ENCODE data around the gene SLC52A3. TPM values are rescaled to one million over a fixed set of nuclear protein-coding genes. Genes with fewer than 3 reads are reported as not detected.
A peak's percentile ranks its signal among the peaks of the same experiment; 100 is the strongest.

The SLC52A3 gene
- total RNA-seq, 1 donor, result not detected

DNA sequence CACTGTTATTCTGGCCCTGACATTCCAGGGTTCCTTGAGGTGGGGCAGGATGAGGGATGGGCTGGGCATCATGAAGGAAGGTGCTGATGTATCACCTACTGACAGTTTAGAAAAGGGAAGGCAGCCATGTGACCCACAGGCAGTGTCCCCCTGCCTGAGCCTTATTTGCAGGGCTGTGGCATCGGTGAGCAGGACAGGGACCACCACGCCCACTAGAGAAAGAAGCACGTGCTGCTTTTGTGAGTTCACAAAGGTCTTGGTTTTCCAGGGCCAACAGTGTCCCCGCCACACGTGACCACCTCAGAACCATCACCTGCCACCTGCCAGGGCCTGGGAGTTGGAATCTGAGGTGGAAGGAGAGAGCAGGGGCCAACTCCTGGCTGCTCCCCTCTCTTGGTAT lies 49.2 kb downstream of the SLC52A3 start:
- DNase-seq (ENCODE audit: insufficient read length, low spot score, missing footprints), result peak; percentile 83
- no peak overlapping the region for H2AFZ ChIP-seq (ENCODE audit: low read length)
- no peak overlapping the region for H3K4me2 ChIP-seq (ENCODE audit: insufficient read depth, low read length)
- H4K20me1 ChIP-seq (ENCODE audit: insufficient read depth, low read length), result no peaks in the 10 kb centered on the region
- no peak overlapping the region for H3K4me3 ChIP-seq (ENCODE audit: insufficient read depth, low read length)
- H3K27me3 ChIP-seq (ENCODE audit: insufficient read depth, low read length), result peaks cover 16% of the 10 kb centered on the region
- no peaks in the 10 kb centered on the region for H3K79me2 ChIP-seq (ENCODE audit: insufficient read depth, low read length)
- no peak overlapping the region for H3K27ac ChIP-seq (ENCODE audit: low read depth, low read length)
- TF ChIP-seq, protein P1, sequence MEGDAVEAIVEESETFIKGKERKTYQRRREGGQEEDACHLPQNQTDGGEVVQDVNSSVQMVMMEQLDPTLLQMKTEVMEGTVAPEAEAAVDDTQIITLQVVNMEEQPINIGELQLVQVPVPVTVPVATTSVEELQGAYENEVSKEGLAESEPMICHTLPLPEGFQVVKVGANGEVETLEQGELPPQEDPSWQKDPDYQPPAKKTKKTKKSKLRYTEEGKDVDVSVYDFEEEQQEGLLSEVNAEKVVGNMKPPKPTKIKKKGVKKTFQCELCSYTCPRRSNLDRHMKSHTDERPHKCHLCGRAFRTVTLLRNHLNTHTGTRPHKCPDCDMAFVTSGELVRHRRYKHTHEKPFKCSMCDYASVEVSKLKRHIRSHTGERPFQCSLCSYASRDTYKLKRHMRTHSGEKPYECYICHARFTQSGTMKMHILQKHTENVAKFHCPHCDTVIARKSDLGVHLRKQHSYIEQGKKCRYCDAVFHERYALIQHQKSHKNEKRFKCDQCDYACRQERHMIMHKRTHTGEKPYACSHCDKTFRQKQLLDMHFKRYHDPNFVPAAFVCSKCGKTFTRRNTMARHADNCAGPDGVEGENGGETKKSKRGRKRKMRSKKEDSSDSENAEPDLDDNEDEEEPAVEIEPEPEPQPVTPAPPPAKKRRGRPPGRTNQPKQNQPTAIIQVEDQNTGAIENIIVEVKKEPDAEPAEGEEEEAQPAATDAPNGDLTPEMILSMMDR (IDR thresholded peaks at IDR 0.05; ENCODE audit: extremely low read depth, low read depth, low read length), result no peak
- H3K9me3 ChIP-seq (ENCODE audit: low read depth, low read length), result no peaks in the 10 kb centered on the region
- no peaks in the 10 kb centered on the region for H3K36me3 ChIP-seq (ENCODE audit: insufficient read depth, low read length)
- no peaks in the 10 kb centered on the region for H3K4me1 ChIP-seq (ENCODE audit: insufficient read depth, low read length)

DNA sequence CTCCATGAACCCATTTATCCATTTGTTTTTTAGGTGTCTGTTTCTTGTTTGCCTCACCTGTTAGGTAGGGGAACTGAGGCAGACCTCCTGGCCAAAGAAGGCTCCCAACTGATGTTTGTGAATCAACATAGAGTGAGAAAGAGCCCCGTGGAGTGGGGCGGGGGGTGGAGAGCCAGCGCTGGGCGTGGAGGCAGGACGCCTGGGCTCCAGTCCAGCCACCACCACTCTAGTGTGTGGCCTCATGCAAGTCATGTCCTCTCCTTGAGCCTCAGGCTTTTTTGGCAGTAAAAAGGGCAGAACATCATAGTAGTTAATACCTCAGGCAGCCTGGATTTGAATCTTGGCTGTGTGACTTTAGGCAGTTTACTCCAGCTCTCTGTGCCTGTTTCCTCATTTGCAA lies 50.5 kb downstream of the SLC52A3 start:
- Histone ChIP-seq H2AFZ (ENCODE audit: low read length) (no peak overlapping the region), H3K27me3 (ENCODE audit: insufficient read depth, low read length) (peaks cover 16% of the 10 kb centered on the region), H3K9me3 (ENCODE audit: low read depth, low read length) (no peaks in the 10 kb centered on the region), H3K4me3 (ENCODE audit: insufficient read depth, low read length) (no peak overlapping the region), H4K20me1 (ENCODE audit: insufficient read depth, low read length) (no peaks in the 10 kb centered on the region), H3K79me2 (ENCODE audit: insufficient read depth, low read length) (no peaks in the 10 kb centered on the region), H3K4me2 (ENCODE audit: insufficient read depth, low read length) (no peak overlapping the region), H3K36me3 (ENCODE audit: insufficient read depth, low read length) (no peaks in the 10 kb centered on the region), H3K4me1 (ENCODE audit: insufficient read depth, low read length) (no peaks in the 10 kb centered on the region), H3K27ac (ENCODE audit: low read depth, low read length) (no peak overlapping the region)
- no peak for DNase-seq (ENCODE audit: insufficient read length, low spot score, missing footprints)
- TF ChIP-seq, protein P1 (IDR thresholded peaks at IDR 0.05; ENCODE audit: extremely low read depth, low read depth, low read length), result no peak

DNA sequence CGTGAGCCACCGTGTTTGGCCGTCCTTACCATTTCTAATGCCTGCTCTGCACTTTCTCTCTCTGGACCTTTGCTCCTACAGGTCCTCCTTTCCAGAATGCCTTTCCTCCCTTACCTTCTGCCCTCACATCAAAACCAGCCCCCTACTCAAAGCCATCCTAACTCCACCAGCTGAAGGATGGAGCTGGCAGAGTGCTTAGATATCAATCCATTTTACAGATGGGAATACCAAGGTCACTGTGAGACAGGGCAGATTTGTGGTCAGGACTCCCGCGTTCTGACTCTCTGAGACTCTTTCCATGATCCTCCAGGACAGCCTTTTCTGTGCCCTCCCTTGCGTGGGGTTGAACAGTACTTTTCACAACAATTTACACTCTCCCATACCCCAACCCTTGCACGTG lies 51.0 kb downstream of the SLC52A3 start:
- TF ChIP-seq, protein P1 (IDR thresholded peaks at IDR 0.05; ENCODE audit: extremely low read depth, low read depth, low read length), result no peak
- H3K4me2 ChIP-seq (ENCODE audit: insufficient read depth, low read length), result no peak overlapping the region
- peaks cover 12% of the 10 kb centered on the region for H3K27me3 ChIP-seq (ENCODE audit: insufficient read depth, low read length)
- no peak overlapping the region for H3K4me3 ChIP-seq (ENCODE audit: insufficient read depth, low read length)
- no peaks in the 10 kb centered on the region for H3K4me1 ChIP-seq (ENCODE audit: insufficient read depth, low read length)
- H3K36me3 ChIP-seq (ENCODE audit: insufficient read depth, low read length), result no peaks in the 10 kb centered on the region
- H2AFZ ChIP-seq (ENCODE audit: low read length), result no peak overlapping the region
- H3K27ac ChIP-seq (ENCODE audit: low read depth, low read length), result no peak overlapping the region
- H3K79me2 ChIP-seq (ENCODE audit: insufficient read depth, low read length), result no peaks in the 10 kb centered on the region
- H3K9me3 ChIP-seq (ENCODE audit: low read depth, low read length), result no peaks in the 10 kb centered on the region
- DNase-seq (ENCODE audit: insufficient read length, low spot score, missing footprints), result peak; percentile 37
- H4K20me1 ChIP-seq (ENCODE audit: insufficient read depth, low read length), result no peaks in the 10 kb centered on the region

DNA sequence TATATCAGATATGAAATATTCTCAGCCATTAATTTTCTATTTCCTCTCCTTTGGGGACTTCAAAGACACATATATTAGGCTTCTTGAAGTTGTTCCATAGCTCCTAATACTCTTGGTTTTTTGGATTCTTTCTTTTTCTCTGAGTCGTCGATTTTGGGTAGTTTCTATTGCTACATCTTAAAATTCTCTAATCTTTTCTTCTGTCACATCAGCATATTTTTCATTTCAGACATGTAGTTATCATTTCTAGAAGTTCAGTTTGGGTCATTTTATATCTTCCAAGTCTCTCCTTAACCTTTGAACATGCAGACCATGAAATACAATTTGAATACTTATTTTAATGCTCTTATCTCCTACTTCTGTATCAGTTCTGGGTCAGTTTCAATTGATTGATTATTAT lies 53.8 kb downstream of the SLC52A3 start:
- H3K27me3 ChIP-seq (ENCODE audit: insufficient read depth, low read length), result peaks cover 25% of the 10 kb centered on the region
- H3K79me2 ChIP-seq (ENCODE audit: insufficient read depth, low read length), result no peaks in the 10 kb centered on the region
- no peaks in the 10 kb centered on the region for H3K9me3 ChIP-seq (ENCODE audit: low read depth, low read length)
- DNase-seq (ENCODE audit: insufficient read length, low spot score, missing footprints), result no peak
- H3K4me2 ChIP-seq (ENCODE audit: insufficient read depth, low read length), result no peak overlapping the region
- no peak overlapping the region for H3K4me3 ChIP-seq (ENCODE audit: insufficient read depth, low read length)
- no peak overlapping the region for H2AFZ ChIP-seq (ENCODE audit: low read length)
- no peaks in the 10 kb centered on the region for H4K20me1 ChIP-seq (ENCODE audit: insufficient read depth, low read length)
- TF ChIP-seq, protein P1 (IDR thresholded peaks at IDR 0.05; ENCODE audit: extremely low read depth, low read depth, low read length), result no peak
- no peaks in the 10 kb centered on the region for H3K36me3 ChIP-seq (ENCODE audit: insufficient read depth, low read length)
- no peaks in the 10 kb centered on the region for H3K4me1 ChIP-seq (ENCODE audit: insufficient read depth, low read length)
- H3K27ac ChIP-seq (ENCODE audit: low read depth, low read length), result no peak overlapping the region
